ENCODE measurements around the gene ABCF2. TPM values are rescaled to one million over a fixed set of nuclear protein-coding genes. Genes with fewer than 3 reads are reported as not detected.

Gene ABCF2
- total RNA-seq, 1 experiment from 2014 or later = 45.8 TPM

- no peak for DNase-seq
- intact Hi-C loops (cut with micrococcal nuclease; ENCODE audit: unreplicated experiment) = no loop called here
- Histone ChIP-seq H3K9me3 (ENCODE audit: insufficient read depth, low read depth) (no peaks in the 10 kb centered on the region), H3K9me2 (ENCODE audit: insufficient read depth) (no peaks in the 10 kb centered on the region), H3K27ac (no peak overlapping the region), H3K79me2 (ENCODE audit: low read depth) (no peaks in the 10 kb centered on the region), H4K20me1 (ENCODE audit: insufficient read depth) (no peaks in the 10 kb centered on the region), H3K4me2 (no peak overlapping the region), H3K27me3 (ENCODE audit: insufficient read depth, low read depth) (peaks cover 97% of the 10 kb centered on the region), H3F3A (ENCODE audit: insufficient read depth, low read depth) (no peaks in the 10 kb centered on the region), H3K4me3 (no peak overlapping the region), H3K4me1 (replicated peaks; ENCODE audit: insufficient read depth) (no peaks in the 10 kb centered on the region), H3K36me3 (ENCODE audit: low read depth) (no peaks in the 10 kb centered on the region), H2AFZ (no peak overlapping the region)
- no peak for TF ChIP-seq EZH2 (IDR thresholded peaks at IDR 0.05; ENCODE audit: low read depth)
- no peak for TF ChIP-seq CTCF (conservative IDR thresholded peaks at IDR 0.05)
- ChIA-PET CTCF (no interaction called here), POLR2A (ENCODE audit: unreplicated experiment) (no interaction called here)
- no TSS peak for BruUV-seq (replicated peaks)
Measured at GRCh38 chr7:151185762-151186639, 41.0 kb downstream of the ABCF2 start.

- CTCF ChIA-PET = no interaction called here
- Histone ChIP-seq H3K27me3 (ENCODE audit: insufficient read depth, low read depth) (peaks cover 96% of the 10 kb centered on the region), H3F3A (ENCODE audit: insufficient read depth, low read depth) (no peaks in the 10 kb centered on the region), H4K20me1 (ENCODE audit: insufficient read depth) (no peaks in the 10 kb centered on the region; the same call in 1 of the 2 replicates), H3K79me2 (ENCODE audit: low read depth) (no peaks in the 10 kb centered on the region), H3K4me3 (no peak overlapping the region), H3K27ac (no peak overlapping the region), H3K9me2 (ENCODE audit: insufficient read depth) (no peaks in the 10 kb centered on the region), H2AFZ (no peak overlapping the region), H3K4me2 (no peak overlapping the region), H3K4me1 (replicated peaks; ENCODE audit: insufficient read depth) (no peaks in the 10 kb centered on the region), H3K36me3 (ENCODE audit: low read depth) (no peaks in the 10 kb centered on the region), H3K9me3 (ENCODE audit: insufficient read depth, low read depth) (no peaks in the 10 kb centered on the region)
- BruUV-seq (replicated peaks) = no TSS peak
- no peak for DNase-seq
- POLR2A ChIA-PET (ENCODE audit: unreplicated experiment) = no interaction called here
- TF ChIP-seq EZH2 (IDR thresholded peaks at IDR 0.05; ENCODE audit: low read depth) (no peak), CTCF (conservative IDR thresholded peaks at IDR 0.05) (no peak)
- intact Hi-C loops (cut with micrococcal nuclease; ENCODE audit: unreplicated experiment) = no loop called here
Measured at GRCh38 chr7:151181011-151181431, 46.0 kb downstream of the ABCF2 start.

GRCh38 chr7:151179946-151180345 lies 47.1 kb downstream of the ABCF2 start:
- no peak for DNase-seq
- Histone ChIP-seq H3K9me2 (ENCODE audit: insufficient read depth) (no peaks in the 10 kb centered on the region), H3F3A (ENCODE audit: insufficient read depth, low read depth) (no peaks in the 10 kb centered on the region), H2AFZ (no peak overlapping the region), H3K4me1 (replicated peaks; ENCODE audit: insufficient read depth) (no peaks in the 10 kb centered on the region), H4K20me1 (ENCODE audit: insufficient read depth) (no peaks in the 10 kb centered on the region; the same call in 1 of the 2 replicates), H3K36me3 (ENCODE audit: low read depth) (no peaks in the 10 kb centered on the region), H3K9me3 (ENCODE audit: insufficient read depth, low read depth) (no peaks in the 10 kb centered on the region), H3K79me2 (ENCODE audit: low read depth) (no peaks in the 10 kb centered on the region), H3K27me3 (ENCODE audit: insufficient read depth, low read depth) (peaks cover 95% of the 10 kb centered on the region), H3K4me3 (no peak overlapping the region), H3K4me2 (no peak overlapping the region), H3K27ac (no peak overlapping the region)
- TF ChIP-seq CTCF (conservative IDR thresholded peaks at IDR 0.05) (no peak), EZH2 (IDR thresholded peaks at IDR 0.05; ENCODE audit: low read depth) (no peak)
- intact Hi-C loops (cut with micrococcal nuclease; ENCODE audit: unreplicated experiment) = loop anchor here (10.0 kb wide), 1 partner anchor 895 kb away; no protein-coding TSS in a partner anchor
- CTCF ChIA-PET = interaction anchor here (0.6 kb wide), 1 partner anchor 117 kb away, joined by 5 read pairs; no protein-coding TSS in a partner anchor
- BruUV-seq (replicated peaks) = no TSS peak
- POLR2A ChIA-PET (ENCODE audit: unreplicated experiment) = no interaction called here
